OCI-LY7 (cell line): ENCODE results near the gene TFEB.

Source experiments
- CTCF ChIP-seq: fragments of 200-600 bp; sonication (generic); conservative IDR thresholded peaks from 2 replicates; pipeline ENCODE4 v1.5.1; 2014; ENCODE audit warnings: mild to moderate bottlenecking, antibody characterized with exemption, low read length, moderate library complexity, mixed read lengths
- EZH2phosphoT487 ChIP-seq: fragments of 200-600 bp; sonication (generic); IDR thresholded peaks from 2 replicates; pipeline ENCODE4 v1.6.1; 2018; ENCODE audit warnings: low read depth, borderline replicate concordance, mild to moderate bottlenecking, mixed run types, antibody characterized with exemption, low read length, moderate library complexity, mixed read lengths

- TF ChIP-seq CTCF (no peak), EZH2phosphoT487 (no peak)
These were observed 28.1 kb upstream of the TFEB start for GRCh38 chr6:41763470-41763869.
